ENCODE measurements around the gene ROBO2.

DNA sequence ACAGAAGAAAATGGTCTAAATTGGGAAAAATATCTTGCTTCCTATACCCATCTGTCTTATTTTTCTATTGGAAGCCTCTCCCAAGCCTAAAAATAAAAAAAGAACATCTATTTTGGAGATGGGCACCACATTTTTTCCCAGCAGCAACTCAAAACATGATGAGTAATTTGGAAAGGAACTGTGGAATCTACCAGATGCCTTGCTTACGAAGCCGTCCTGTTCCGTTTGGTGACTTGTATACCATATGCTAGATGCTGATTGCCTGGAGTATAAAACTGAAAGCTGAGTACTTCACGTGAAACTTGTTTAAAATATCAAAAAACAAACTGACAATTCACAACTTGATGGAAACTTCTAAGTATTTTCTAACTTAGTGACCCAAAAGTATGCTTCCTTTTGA, 491.0 kb downstream of the ROBO2 start:
- TF ChIP-seq, protein P1, sequence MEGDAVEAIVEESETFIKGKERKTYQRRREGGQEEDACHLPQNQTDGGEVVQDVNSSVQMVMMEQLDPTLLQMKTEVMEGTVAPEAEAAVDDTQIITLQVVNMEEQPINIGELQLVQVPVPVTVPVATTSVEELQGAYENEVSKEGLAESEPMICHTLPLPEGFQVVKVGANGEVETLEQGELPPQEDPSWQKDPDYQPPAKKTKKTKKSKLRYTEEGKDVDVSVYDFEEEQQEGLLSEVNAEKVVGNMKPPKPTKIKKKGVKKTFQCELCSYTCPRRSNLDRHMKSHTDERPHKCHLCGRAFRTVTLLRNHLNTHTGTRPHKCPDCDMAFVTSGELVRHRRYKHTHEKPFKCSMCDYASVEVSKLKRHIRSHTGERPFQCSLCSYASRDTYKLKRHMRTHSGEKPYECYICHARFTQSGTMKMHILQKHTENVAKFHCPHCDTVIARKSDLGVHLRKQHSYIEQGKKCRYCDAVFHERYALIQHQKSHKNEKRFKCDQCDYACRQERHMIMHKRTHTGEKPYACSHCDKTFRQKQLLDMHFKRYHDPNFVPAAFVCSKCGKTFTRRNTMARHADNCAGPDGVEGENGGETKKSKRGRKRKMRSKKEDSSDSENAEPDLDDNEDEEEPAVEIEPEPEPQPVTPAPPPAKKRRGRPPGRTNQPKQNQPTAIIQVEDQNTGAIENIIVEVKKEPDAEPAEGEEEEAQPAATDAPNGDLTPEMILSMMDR (tag by site-specific recombination; IDR thresholded peaks at IDR 0.05): no peak
- TF ChIP-seq ZNF274 (IDR thresholded peaks at IDR 0.05; ENCODE audit: low read length) (no peak), ZNF274 (tag by site-specific recombination; IDR thresholded peaks at IDR 0.05; ENCODE audit: borderline replicate concordance) (no peak), ZNF555 (tag by site-specific recombination; conservative IDR thresholded peaks at IDR 0.05) (no peak), YY1 (tag by site-specific recombination; IDR thresholded peaks at IDR 0.05) (no peak), ZNF707 (tag by site-specific recombination; IDR thresholded peaks at IDR 0.05) (no peak), ZSCAN18 (tag by site-specific recombination; IDR thresholded peaks at IDR 0.05) (no peak), KLF16 (tag by site-specific recombination; IDR thresholded peaks at IDR 0.05) (no peak)

All from HEK293 (cell line).